ENCODE results near the gene TAF4. TPM values are rescaled to one million over a fixed set of nuclear protein-coding genes. Genes with fewer than 3 reads are reported as not detected.

The TAF4 gene
- polyA plus RNA-seq, 1 donor from 2014 or later, result 10.2 TPM

DNA sequence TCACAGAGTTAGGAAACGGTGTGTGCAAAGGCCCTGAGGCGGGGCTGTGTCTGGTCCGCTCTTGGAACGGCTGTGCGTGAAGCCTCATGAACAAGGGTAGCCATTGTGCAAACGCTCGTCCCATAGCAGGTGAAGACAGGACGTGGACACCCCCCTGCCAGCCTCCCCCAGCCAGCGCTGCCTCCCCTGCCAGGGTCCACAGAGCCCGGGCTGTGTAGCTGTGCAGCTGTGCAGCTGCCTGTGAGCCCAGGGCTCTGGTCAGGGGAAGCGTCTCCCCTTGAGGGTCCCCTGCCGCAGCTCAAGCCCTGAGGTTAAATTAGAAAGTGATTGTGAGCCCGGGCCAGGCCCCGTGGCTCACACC lies 139.4 kb downstream of the TAF4 start:
- peaks cover 5% of the 10 kb centered on the region for H3K36me3 ChIP-seq (ENCODE audit: insufficient read depth, low read length)
- TF ChIP-seq TAF1 (IDR thresholded peaks at IDR 0.05; ENCODE audit: low read depth), result no peak
- TF ChIP-seq, protein P1, sequence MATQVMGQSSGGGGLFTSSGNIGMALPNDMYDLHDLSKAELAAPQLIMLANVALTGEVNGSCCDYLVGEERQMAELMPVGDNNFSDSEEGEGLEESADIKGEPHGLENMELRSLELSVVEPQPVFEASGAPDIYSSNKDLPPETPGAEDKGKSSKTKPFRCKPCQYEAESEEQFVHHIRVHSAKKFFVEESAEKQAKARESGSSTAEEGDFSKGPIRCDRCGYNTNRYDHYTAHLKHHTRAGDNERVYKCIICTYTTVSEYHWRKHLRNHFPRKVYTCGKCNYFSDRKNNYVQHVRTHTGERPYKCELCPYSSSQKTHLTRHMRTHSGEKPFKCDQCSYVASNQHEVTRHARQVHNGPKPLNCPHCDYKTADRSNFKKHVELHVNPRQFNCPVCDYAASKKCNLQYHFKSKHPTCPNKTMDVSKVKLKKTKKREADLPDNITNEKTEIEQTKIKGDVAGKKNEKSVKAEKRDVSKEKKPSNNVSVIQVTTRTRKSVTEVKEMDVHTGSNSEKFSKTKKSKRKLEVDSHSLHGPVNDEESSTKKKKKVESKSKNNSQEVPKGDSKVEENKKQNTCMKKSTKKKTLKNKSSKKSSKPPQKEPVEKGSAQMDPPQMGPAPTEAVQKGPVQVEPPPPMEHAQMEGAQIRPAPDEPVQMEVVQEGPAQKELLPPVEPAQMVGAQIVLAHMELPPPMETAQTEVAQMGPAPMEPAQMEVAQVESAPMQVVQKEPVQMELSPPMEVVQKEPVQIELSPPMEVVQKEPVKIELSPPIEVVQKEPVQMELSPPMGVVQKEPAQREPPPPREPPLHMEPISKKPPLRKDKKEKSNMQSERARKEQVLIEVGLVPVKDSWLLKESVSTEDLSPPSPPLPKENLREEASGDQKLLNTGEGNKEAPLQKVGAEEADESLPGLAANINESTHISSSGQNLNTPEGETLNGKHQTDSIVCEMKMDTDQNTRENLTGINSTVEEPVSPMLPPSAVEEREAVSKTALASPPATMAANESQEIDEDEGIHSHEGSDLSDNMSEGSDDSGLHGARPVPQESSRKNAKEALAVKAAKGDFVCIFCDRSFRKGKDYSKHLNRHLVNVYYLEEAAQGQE (IDR thresholded peaks at IDR 0.05; ENCODE audit: borderline replicate concordance), result no peak
- TF ChIP-seq, protein P2, sequence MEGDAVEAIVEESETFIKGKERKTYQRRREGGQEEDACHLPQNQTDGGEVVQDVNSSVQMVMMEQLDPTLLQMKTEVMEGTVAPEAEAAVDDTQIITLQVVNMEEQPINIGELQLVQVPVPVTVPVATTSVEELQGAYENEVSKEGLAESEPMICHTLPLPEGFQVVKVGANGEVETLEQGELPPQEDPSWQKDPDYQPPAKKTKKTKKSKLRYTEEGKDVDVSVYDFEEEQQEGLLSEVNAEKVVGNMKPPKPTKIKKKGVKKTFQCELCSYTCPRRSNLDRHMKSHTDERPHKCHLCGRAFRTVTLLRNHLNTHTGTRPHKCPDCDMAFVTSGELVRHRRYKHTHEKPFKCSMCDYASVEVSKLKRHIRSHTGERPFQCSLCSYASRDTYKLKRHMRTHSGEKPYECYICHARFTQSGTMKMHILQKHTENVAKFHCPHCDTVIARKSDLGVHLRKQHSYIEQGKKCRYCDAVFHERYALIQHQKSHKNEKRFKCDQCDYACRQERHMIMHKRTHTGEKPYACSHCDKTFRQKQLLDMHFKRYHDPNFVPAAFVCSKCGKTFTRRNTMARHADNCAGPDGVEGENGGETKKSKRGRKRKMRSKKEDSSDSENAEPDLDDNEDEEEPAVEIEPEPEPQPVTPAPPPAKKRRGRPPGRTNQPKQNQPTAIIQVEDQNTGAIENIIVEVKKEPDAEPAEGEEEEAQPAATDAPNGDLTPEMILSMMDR (IDR thresholded peaks at IDR 0.05; ENCODE audit: poor library complexity, severe bottlenecking), result no peak
- no peak for TF ChIP-seq RAD21 (conservative IDR thresholded peaks at IDR 0.05)
- no peak for TF ChIP-seq EP300 (conservative IDR thresholded peaks at IDR 0.05; ENCODE audit: poor library complexity, severe bottlenecking)
- TF ChIP-seq SMC3 (conservative IDR thresholded peaks at IDR 0.05; ENCODE audit: poor library complexity), result no peak
- no peak for TF ChIP-seq POLR2AphosphoS5 (IDR thresholded peaks at IDR 0.05)
- no peak for TF ChIP-seq EZH2 (IDR thresholded peaks at IDR 0.05; ENCODE audit: borderline replicate concordance, insufficient read depth, low read length, poor library complexity, severe bottlenecking)
- no peaks in the 10 kb centered on the region for H3K27me3 ChIP-seq (ENCODE audit: insufficient read depth, low read depth, low read length)
- no peaks in the 10 kb centered on the region for H3F3A ChIP-seq (ENCODE audit: insufficient read depth, low read length, poor library complexity, severe bottlenecking)
- H3K9ac ChIP-seq (ENCODE audit: low read length), result no peak overlapping the region
- H2AFZ ChIP-seq (ENCODE audit: low read depth, low read length), result no peak overlapping the region
- no peaks in the 10 kb centered on the region for H3K9me2 ChIP-seq (ENCODE audit: insufficient read depth, low read length)
- no peak overlapping the region for H3K4me2 ChIP-seq (ENCODE audit: low read length)
- H3K79me2 ChIP-seq (replicated peaks; ENCODE audit: insufficient read depth, low read length), result no peaks in the 10 kb centered on the region
- H3K4me3 ChIP-seq (ENCODE audit: low read length), result no peak overlapping the region
- no peak overlapping the region for H3K27ac ChIP-seq (ENCODE audit: low read length)
- H3K9me3 ChIP-seq (ENCODE audit: low read length), result no peaks in the 10 kb centered on the region
- H4K20me1 ChIP-seq (ENCODE audit: insufficient read depth), result no peaks in the 10 kb centered on the region

DNA sequence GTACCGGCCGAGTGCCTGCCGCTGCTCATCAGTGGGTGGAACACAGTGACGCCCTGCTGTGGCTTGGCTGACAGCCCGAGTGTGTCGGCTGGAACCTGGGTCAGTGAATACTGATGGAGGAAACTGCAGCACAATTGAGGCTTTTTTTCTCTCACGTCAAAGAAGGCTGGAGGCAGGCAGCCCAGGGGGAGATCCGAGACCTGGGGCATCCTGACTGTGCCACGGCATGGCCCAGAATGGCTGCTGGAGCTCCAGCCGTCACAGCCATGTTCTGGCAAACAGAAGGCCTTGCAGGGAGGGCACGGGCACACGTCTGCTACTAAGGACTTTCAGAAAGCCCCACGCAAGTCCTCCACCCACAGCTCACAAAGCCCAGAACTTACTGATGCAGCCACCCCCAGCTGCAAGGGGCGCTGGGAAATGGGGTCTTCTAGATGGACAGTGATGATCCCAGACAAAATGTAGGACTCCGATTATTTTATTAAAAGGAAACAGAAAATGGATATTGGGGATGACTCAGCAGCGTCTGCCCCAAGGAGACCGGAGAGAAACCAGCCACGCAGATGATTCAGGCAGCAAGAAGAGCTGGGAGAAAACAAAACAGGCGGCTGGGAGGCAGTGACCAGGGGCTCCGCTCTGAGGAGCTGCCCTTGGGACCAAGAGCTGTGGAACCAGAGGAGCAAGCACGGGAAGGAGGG lies 140.0 kb downstream of the TAF4 start:
- TF ChIP-seq, protein P1 (IDR thresholded peaks at IDR 0.05; ENCODE audit: borderline replicate concordance), result no peak
- TF ChIP-seq RAD21 (conservative IDR thresholded peaks at IDR 0.05) (no peak), EZH2 (IDR thresholded peaks at IDR 0.05; ENCODE audit: borderline replicate concordance, insufficient read depth, low read length, poor library complexity, severe bottlenecking) (no peak), POLR2AphosphoS5 (IDR thresholded peaks at IDR 0.05) (no peak), MXI1 (conservative IDR thresholded peaks at IDR 0.05; ENCODE audit: poor library complexity, severe bottlenecking) (no peak), EP300 (conservative IDR thresholded peaks at IDR 0.05; ENCODE audit: poor library complexity, severe bottlenecking) (no peak), SMC3 (conservative IDR thresholded peaks at IDR 0.05; ENCODE audit: poor library complexity) (no peak), TAF1 (IDR thresholded peaks at IDR 0.05; ENCODE audit: low read depth) (no peak)
- TF ChIP-seq, protein P2 (IDR thresholded peaks at IDR 0.05; ENCODE audit: poor library complexity, severe bottlenecking), result no peak
- no peaks in the 10 kb centered on the region for H3K9me2 ChIP-seq (ENCODE audit: insufficient read depth, low read length)
- H3K9ac ChIP-seq (ENCODE audit: low read length), result no peak overlapping the region
- H2AFZ ChIP-seq (ENCODE audit: low read depth, low read length), result no peak overlapping the region
- H3K4me2 ChIP-seq (ENCODE audit: low read length), result no peak overlapping the region
- no peak overlapping the region for H3K27ac ChIP-seq (ENCODE audit: low read length)
- peaks cover 5% of the 10 kb centered on the region for H3K36me3 ChIP-seq (ENCODE audit: insufficient read depth, low read length)
- H3K27me3 ChIP-seq (ENCODE audit: insufficient read depth, low read depth, low read length), result no peaks in the 10 kb centered on the region
- H3K79me2 ChIP-seq (replicated peaks; ENCODE audit: insufficient read depth, low read length), result no peaks in the 10 kb centered on the region
- H4K20me1 ChIP-seq (ENCODE audit: insufficient read depth), result no peaks in the 10 kb centered on the region
- no peaks in the 10 kb centered on the region for H3K9me3 ChIP-seq (ENCODE audit: low read length)
- H3K4me3 ChIP-seq (ENCODE audit: low read length), result no peak overlapping the region
- no peaks in the 10 kb centered on the region for H3F3A ChIP-seq (ENCODE audit: insufficient read depth, low read length, poor library complexity, severe bottlenecking)
